Neural progenitor cell (in vitro differentiated cells): ENCODE data around the gene TRAPPC3. TPM values are rescaled to one million over a fixed set of nuclear protein-coding genes. Genes with fewer than 3 reads are reported as not detected.

Source experiments
- DNase-seq: peaks from one replicate; pipeline ENCODE4 v3.0.0-alpha.2; 2016; ENCODE audit warnings: low spot score
- H2AFZ ChIP-seq: fragments of 200-600 bp; sonication (generic); replicated peaks from 2 replicates; pipeline ENCODE4 v1.6.1; 2016; ENCODE audit warnings: antibody characterized with exemption
- H3F3A ChIP-seq: fragments of 200-600 bp; sonication (generic); 2 replicates; pipeline ENCODE4 v1.6.1; 2016; ENCODE audit warnings: antibody characterized with exemption, low read depth
- H3K27ac ChIP-seq: fragments of 200-600 bp; sonication (generic); 2 replicates; pipeline ENCODE4 v1.5.1; 2016; ENCODE audit warnings: mild to moderate bottlenecking
- H3K27me3 ChIP-seq: fragments of 200-600 bp; sonication (generic); 2 replicates; pipeline ENCODE4 v1.6.1; 2016; ENCODE audit warnings: mild to moderate bottlenecking, moderate library complexity
- H3K36me3 ChIP-seq: fragments of 200-600 bp; sonication (generic); 2 replicates; pipeline ENCODE4 v1.5.1; 2016
- H3K4me1 ChIP-seq: fragments of 200-600 bp; sonication (generic); 2 replicates; pipeline ENCODE4 v1.6.1; 2016; ENCODE audit warnings: mixed run types
- H3K4me2 ChIP-seq: fragments of 200-600 bp; sonication (generic); 2 replicates; pipeline ENCODE4 v1.6.1; 2016
- H3K4me3 ChIP-seq: fragments of 200-600 bp; sonication (generic); 2 replicates; pipeline ENCODE4 v1.5.1; 2016
- H3K79me2 ChIP-seq: fragments of 200-600 bp; sonication (generic); 2 replicates; pipeline ENCODE4 v1.6.1; 2016; ENCODE audit warnings: low read depth
- H3K9ac ChIP-seq: fragments of 200-600 bp; sonication (generic); 2 replicates; pipeline ENCODE4 v1.6.1; 2016
- H3K9me3 ChIP-seq: fragments of 200-600 bp; sonication (generic); 2 replicates; pipeline ENCODE4 v1.5.1; 2016; ENCODE audit warnings: low read depth
- H4K20me1 ChIP-seq: fragments of 200-600 bp; sonication (generic); 2 replicates; pipeline ENCODE4 v1.6.1; 2016; ENCODE audit warnings: low read depth
- H3K27ac Mint-ChIP-seq: 3 replicates; pipeline ENCODE4 v1.8.0; 2021; ENCODE audit warnings: mixed read lengths
- H3K27me3 Mint-ChIP-seq: 2 replicates; pipeline ENCODE4 v1.8.0; 2022; ENCODE audit warnings: low read depth, mild to moderate bottlenecking, inconsistent platforms, moderate library complexity, mixed read lengths; ENCODE audit not compliant: insufficient read depth
- H3K36me3 Mint-ChIP-seq: 3 replicates; pipeline ENCODE4 v1.8.0; 2021; ENCODE audit warnings: mixed read lengths
- H3K4me1 Mint-ChIP-seq: 3 replicates; pipeline ENCODE4 v1.8.0; 2021; ENCODE audit warnings: mixed read lengths
- H3K4me3 Mint-ChIP-seq: 3 replicates; pipeline ENCODE4 v1.8.0; 2021; ENCODE audit warnings: mild to moderate bottlenecking, moderate library complexity, mixed read lengths
- H3K9me3 Mint-ChIP-seq: 3 replicates; pipeline ENCODE4 v1.8.0; 2020; ENCODE audit warnings: mixed read lengths
- CTCF ChIP-seq: fragments of 200-600 bp; sonication (generic); IDR thresholded peaks from 2 replicates; pipeline ENCODE4 v1.5.1; 2017; ENCODE audit warnings: antibody characterized with exemption, mild to moderate bottlenecking
- EZH2 ChIP-seq: fragments of 200-600 bp; sonication (generic); IDR thresholded peaks from 2 replicates; pipeline ENCODE4 v1.6.1; 2017; ENCODE audit warnings: antibody characterized with exemption, mild to moderate bottlenecking, moderate library complexity
- EZH2phosphoT487 ChIP-seq: fragments of 200-600 bp; sonication (generic); IDR thresholded peaks from 2 replicates; pipeline ENCODE4 v1.6.1; 2017; ENCODE audit warnings: antibody characterized with exemption
- total RNA-seq: library from RNA; depleted of rRNA; stranded (reverse); fragments of >200 nt; gene quantifications from 2 replicates; pipeline ENCODE4 v1.2.3, GENCODE V29; 2015; ENCODE audit warnings: low replicate concordance

TRAPPC3 gene
- total RNA-seq, 1 donor from 2014 or later: 44.9 TPM

GRCh38 chr1:36116901-36117300 lies 32.4 kb downstream of the TRAPPC3 start:
- Histone ChIP-seq H4K20me1 (no peaks in the 10 kb centered on the region), H3K4me1 (peaks cover 6% of the 10 kb centered on the region), H3K27me3 (peaks cover 7% of the 10 kb centered on the region), H3K9ac (no peak overlapping the region), H3K27ac (no peak overlapping the region), H2AFZ (no peak overlapping the region), H3F3A (no peaks in the 10 kb centered on the region), H3K9me3 (no peaks in the 10 kb centered on the region), H3K4me3 (no peak overlapping the region), H3K4me2 (no peak overlapping the region), H3K36me3 (no peaks in the 10 kb centered on the region), H3K79me2 (no peaks in the 10 kb centered on the region)
- Mint-ChIP-seq H3K9me3 (no peaks in the 10 kb centered on the region), H3K4me3 (peak overlapping the region; percentile 4), H3K27ac (peak overlapping the region; percentile 14), H3K36me3 (no peaks in the 10 kb centered on the region), H3K4me1 (peaks cover 42% of the 10 kb centered on the region), H3K27me3 (peaks cover 15% of the 10 kb centered on the region)
- no peak for DNase-seq
- TF ChIP-seq EZH2 (no peak), CTCF (no peak), EZH2phosphoT487 (no peak)

GRCh38 chr1:36115931-36116330 lies 33.4 kb downstream of the TRAPPC3 start:
- no peaks in the 10 kb centered on the region for H4K20me1 ChIP-seq
- H3K9ac ChIP-seq: no peak overlapping the region
- H3K27me3 ChIP-seq: no peaks in the 10 kb centered on the region
- TF ChIP-seq EZH2phosphoT487 (no peak), CTCF (no peak), EZH2 (no peak)
- H3K36me3 ChIP-seq: no peaks in the 10 kb centered on the region
- peaks cover 42% of the 10 kb centered on the region for H3K4me1 Mint-ChIP-seq
- no peaks in the 10 kb centered on the region for H3K9me3 ChIP-seq
- H3K4me3 ChIP-seq: no peak overlapping the region
- H3K4me3 Mint-ChIP-seq: no peak overlapping the region
- H3K27ac Mint-ChIP-seq: no peak overlapping the region
- H3K4me2 ChIP-seq: no peak overlapping the region
- H3K9me3 Mint-ChIP-seq: no peaks in the 10 kb centered on the region
- H3K36me3 Mint-ChIP-seq: no peaks in the 10 kb centered on the region
- H3K27me3 Mint-ChIP-seq: peaks cover 14% of the 10 kb centered on the region
- H2AFZ ChIP-seq: no peak overlapping the region
- H3K79me2 ChIP-seq: no peaks in the 10 kb centered on the region
- H3K4me1 ChIP-seq: peaks cover 6% of the 10 kb centered on the region
- no peak overlapping the region for H3K27ac ChIP-seq
- no peak for DNase-seq
- H3F3A ChIP-seq: no peaks in the 10 kb centered on the region

GRCh38 chr1:36115200-36115669 lies 34.1 kb downstream of the TRAPPC3 start:
- no peak overlapping the region for H3K4me3 Mint-ChIP-seq
- Histone ChIP-seq H3K4me3 (no peak overlapping the region), H3K4me2 (no peak overlapping the region), H3K9ac (no peak overlapping the region), H3K27me3 (no peaks in the 10 kb centered on the region), H3K36me3 (no peaks in the 10 kb centered on the region), H3K9me3 (no peaks in the 10 kb centered on the region), H3K4me1 (peaks cover 6% of the 10 kb centered on the region), H4K20me1 (no peaks in the 10 kb centered on the region), H2AFZ (peak overlapping the region; percentile 88), H3K79me2 (no peaks in the 10 kb centered on the region), H3K27ac (no peak overlapping the region), H3F3A (no peaks in the 10 kb centered on the region)
- H3K4me1 Mint-ChIP-seq: peaks cover 43% of the 10 kb centered on the region
- no peaks in the 10 kb centered on the region for H3K36me3 Mint-ChIP-seq
- H3K27ac Mint-ChIP-seq: no peak overlapping the region
- H3K27me3 Mint-ChIP-seq: peaks cover 14% of the 10 kb centered on the region
- peak; percentile 42 for DNase-seq
- TF ChIP-seq EZH2 (no peak), EZH2phosphoT487 (no peak)
- no peaks in the 10 kb centered on the region for H3K9me3 Mint-ChIP-seq

- no peak overlapping the region for H3K27ac Mint-ChIP-seq
- H4K20me1 ChIP-seq: no peaks in the 10 kb centered on the region
- no peak for TF ChIP-seq EZH2phosphoT487
- TF ChIP-seq EZH2: no peak
- no peak for TF ChIP-seq CTCF
- H3K4me3 Mint-ChIP-seq: no peak overlapping the region
- H3K27me3 Mint-ChIP-seq: peaks cover 16% of the 10 kb centered on the region
- no peak overlapping the region for H3K9ac ChIP-seq
- H3K79me2 ChIP-seq: no peaks in the 10 kb centered on the region
- H3K27ac ChIP-seq: no peak overlapping the region
- no peaks in the 10 kb centered on the region for H3K27me3 ChIP-seq
- H3K4me1 Mint-ChIP-seq: peaks cover 38% of the 10 kb centered on the region
- H3K36me3 ChIP-seq: no peaks in the 10 kb centered on the region
- H2AFZ ChIP-seq: no peak overlapping the region
- H3K4me3 ChIP-seq: no peak overlapping the region
- no peak for DNase-seq
- H3F3A ChIP-seq: no peaks in the 10 kb centered on the region
- peaks cover 6% of the 10 kb centered on the region for H3K4me1 ChIP-seq
- no peaks in the 10 kb centered on the region for H3K9me3 Mint-ChIP-seq
- H3K36me3 Mint-ChIP-seq: no peaks in the 10 kb centered on the region
- H3K9me3 ChIP-seq: no peaks in the 10 kb centered on the region
- no peak overlapping the region for H3K4me2 ChIP-seq
Measured at GRCh38 chr1:36114371-36114770, 34.9 kb downstream of the TRAPPC3 start.
